ENCODE data around the gene PLSCR4. TPM values are rescaled to one million over a fixed set of nuclear protein-coding genes. Genes with fewer than 3 reads are reported as not detected.
"Not testable (repeated sequence)": the region's sequence is repeated elsewhere in the genome, so short reads cannot be mapped to it uniquely, and the experiment has no call there.

The PLSCR4 gene, protein sequence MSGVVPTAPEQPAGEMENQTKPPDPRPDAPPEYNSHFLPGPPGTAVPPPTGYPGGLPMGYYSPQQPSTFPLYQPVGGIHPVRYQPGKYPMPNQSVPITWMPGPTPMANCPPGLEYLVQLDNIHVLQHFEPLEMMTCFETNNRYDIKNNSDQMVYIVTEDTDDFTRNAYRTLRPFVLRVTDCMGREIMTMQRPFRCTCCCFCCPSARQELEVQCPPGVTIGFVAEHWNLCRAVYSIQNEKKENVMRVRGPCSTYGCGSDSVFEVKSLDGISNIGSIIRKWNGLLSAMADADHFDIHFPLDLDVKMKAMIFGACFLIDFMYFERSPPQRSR
- under 1 TPM in 1 of 2 donors, not detected in 1; 0.78 TPM for total RNA-seq
- total RNA-seq, result 0 reads per million in 2 donors

DNA sequence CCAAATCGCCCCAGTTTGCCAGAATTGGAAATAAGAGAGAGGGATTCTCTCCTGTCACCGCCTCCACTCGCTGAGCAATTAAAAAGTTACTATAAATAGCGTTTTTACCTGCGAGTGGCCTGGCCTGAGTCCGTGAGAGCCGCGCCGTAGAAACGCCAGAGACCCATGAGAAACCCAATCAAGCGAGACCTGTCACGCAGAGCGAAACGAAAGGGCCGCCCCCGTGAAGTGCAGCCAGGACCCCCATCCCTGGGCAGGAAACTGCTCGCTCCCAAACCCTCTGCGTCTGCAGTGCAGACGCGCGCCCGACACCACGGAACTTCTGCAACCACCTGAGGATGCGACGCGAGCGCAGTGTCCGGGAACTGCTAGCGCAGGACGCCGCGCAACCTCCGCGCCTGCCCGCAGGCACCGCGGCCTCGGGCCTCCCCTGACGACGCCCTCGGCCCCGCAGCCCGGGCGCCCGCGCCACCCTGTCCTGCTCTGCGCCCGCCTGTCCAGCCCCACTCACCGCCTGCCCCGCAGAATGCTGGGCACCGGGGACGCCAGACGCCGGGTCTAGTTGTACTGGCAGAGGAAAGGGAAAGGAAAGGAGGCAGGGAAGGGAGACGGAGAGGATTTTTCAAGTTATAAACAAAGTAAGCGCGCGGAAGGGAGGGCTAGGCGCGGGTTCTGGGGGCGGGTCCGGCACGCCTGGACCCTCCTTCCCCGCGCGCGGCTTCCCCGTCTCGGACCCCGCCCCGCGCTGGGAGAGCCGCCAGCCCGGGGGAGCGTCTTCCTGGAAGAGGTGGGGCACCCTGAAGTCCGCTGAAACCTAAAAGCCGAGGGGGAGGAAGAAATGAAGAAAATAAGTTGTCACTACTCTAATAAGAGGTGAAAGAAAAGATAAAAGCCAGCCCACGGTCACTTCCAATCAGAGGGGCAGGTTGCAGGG is at the start of gene PLSCR4:
PLSCR4 (minus strand) TSS at position 657 of the 934 bp plus-strand sequence. CDS start 29,034 bp downstream, outside the sequence.
- peak within 1 kb of the TSS; percentile 78 for H3K4me3 Mint-ChIP-seq
- H3K27ac Mint-ChIP-seq, result no peak within 1 kb of the TSS
- ATAC-seq (peak; percentile 36), DNase-seq (no peak)
- no peaks in the 10 kb centered on the region for H3K9me3 ChIP-seq (ENCODE audit: control insufficient read depth, low read length, poor library complexity, severe bottlenecking)
- peaks cover 10% of the 10 kb centered on the region for H3K4me1 Mint-ChIP-seq
- H3K27me3 Mint-ChIP-seq, result peaks cover 51% of the 10 kb centered on the region
- H3K36me3 Mint-ChIP-seq (ENCODE audit: low read depth), result no peaks in the 10 kb centered on the region

DNA sequence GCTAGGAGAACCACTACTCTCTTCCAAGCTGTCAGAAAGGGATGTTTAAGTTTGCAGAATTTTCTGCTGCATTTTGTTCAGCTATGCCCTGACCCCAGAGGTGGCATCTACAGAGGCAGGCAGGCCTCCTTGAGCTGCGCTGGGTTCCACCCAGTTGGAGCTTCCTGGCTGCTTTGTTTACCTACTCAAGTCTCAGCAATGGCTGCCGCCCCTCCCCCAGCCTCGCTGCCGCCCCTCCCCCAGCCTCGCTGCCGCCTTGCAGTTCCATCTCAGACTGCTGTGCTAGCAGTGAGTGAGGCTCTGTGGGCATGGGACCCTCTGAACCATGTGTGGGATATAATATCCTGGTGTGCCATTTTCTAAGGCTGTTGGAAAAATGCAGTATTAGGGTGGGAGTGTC is 42.5 kb upstream of the PLSCR4 start:
- not testable (repeated sequence) for H3K27ac Mint-ChIP-seq; H3K4me1 Mint-ChIP-seq; ATAC-seq; H3K27me3 Mint-ChIP-seq; H3K4me3 Mint-ChIP-seq; H3K9me3 ChIP-seq (ENCODE audit: control insufficient read depth, low read length, poor library complexity, severe bottlenecking); DNase-seq; H3K36me3 Mint-ChIP-seq (ENCODE audit: low read depth)

DNA sequence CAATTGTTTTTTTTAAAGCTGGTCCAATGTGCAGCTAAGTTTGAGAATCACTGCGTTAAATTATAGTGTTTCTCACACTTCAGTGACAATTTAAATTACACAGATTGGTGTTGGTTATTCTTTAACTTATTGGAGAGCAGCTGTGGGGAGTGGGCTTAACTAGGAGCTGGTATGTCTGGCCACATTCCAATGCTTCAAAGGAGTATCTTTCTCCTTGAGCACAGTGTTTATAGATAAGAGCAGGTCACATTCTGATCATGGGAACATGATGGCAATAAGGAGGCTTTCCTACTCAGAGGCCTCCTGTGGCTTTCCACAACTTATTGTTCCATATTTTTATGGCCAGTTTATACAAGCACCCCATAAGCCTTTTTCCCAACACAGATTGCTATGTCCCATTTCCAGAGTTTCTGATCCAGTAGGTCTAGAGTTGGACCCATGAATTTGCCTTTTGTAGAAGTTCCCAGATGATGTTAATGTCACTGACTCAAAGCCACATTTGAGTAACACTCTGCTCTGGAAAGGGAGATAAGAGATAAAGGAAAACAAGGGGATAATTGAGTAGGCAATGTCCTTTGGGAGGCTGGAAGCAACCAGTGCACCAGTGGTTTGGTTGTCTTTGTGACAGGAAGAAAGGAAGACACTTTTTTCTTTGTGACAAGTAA is 33.0 kb upstream of the PLSCR4 start:
- no peaks in the 10 kb centered on the region for H3K36me3 Mint-ChIP-seq (ENCODE audit: low read depth)
- DNase-seq, result no peak

DNA sequence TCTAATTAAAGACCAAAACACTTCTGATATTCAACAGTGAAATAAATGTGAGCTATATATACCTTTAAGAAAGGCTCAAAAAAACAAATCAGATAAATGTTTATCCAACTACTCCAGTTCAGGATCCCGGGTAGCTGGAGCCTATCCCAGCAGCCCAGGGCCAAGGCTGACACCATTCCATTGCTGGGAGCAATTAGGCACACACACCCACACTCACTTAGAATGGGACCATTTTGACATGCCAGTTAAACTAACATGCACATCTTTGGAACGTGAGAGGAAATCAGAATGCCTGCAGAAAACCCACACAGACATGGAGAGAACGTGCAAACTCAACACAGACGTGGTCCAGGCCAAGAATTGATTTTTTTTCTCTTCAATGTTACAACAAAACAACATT is 30.0 kb upstream of the PLSCR4 start:
- Mint-ChIP-seq H3K4me1 (no peaks in the 10 kb centered on the region), H3K4me3 (no peak overlapping the region), H3K27ac (no peak overlapping the region), H3K36me3 (ENCODE audit: low read depth) (no peaks in the 10 kb centered on the region), H3K27me3 (peaks cover 7% of the 10 kb centered on the region)
- no peak for ATAC-seq
- no peak for DNase-seq
- H3K9me3 ChIP-seq (ENCODE audit: control insufficient read depth, low read length, poor library complexity, severe bottlenecking), result no peaks in the 10 kb centered on the region

More for the DNA sequence above, 33.0 kb upstream of the PLSCR4 start:
- no peak for ATAC-seq
- no peaks in the 10 kb centered on the region for H3K9me3 ChIP-seq (ENCODE audit: control insufficient read depth, low read length, poor library complexity, severe bottlenecking)
- Mint-ChIP-seq H3K27ac (no peak overlapping the region), H3K4me1 (no peaks in the 10 kb centered on the region), H3K27me3 (peaks cover 7% of the 10 kb centered on the region), H3K4me3 (no peak overlapping the region)

DNA sequence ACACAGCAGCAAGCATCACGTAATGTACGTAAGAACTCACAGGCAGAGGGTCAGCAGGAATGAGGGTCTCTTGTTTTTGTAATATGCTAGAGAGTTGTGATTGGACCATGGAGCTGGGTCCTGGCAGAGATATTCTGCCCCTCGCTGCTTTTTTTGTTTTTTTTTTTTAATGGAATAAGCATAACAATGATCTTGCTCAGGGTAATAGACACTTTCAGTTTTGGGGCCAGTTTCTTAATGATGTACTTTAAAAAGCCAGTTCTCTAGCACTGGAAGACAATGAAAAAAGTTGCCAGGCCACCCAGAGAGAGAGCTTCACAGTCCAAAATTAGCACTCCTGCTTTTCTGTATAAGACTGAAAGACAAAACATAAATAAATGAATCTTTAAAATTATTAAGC is 29.0 kb upstream of the PLSCR4 start:
- Mint-ChIP-seq H3K4me1 (no peaks in the 10 kb centered on the region), H3K27me3 (peaks cover 7% of the 10 kb centered on the region), H3K4me3 (no peak overlapping the region), H3K36me3 (ENCODE audit: low read depth) (no peaks in the 10 kb centered on the region), H3K27ac (no peak overlapping the region)
- DNase-seq (no peak), ATAC-seq (no peak)
- no peaks in the 10 kb centered on the region for H3K9me3 ChIP-seq (ENCODE audit: control insufficient read depth, low read length, poor library complexity, severe bottlenecking)

DNA sequence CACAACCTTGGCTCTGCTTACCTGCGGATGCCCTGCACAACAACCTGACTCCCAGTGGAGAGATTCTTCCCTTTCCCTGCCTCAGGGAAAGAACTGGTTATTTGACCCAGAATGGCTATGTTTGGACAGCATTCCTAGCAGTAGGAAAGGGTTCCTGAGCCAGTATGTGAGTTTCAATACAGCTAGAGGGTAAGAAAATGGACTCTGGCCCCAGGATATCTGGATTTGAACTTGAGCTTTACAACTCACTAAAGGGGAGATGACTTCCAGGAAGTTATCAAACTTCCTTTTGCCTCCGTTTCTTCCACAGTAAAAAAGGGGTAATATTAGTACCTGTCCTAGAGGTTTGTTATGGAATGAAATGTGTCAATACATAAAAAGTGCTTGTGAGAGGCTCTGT is 28.1 kb upstream of the PLSCR4 start:
- DNase-seq, result no peak
- no peak for ATAC-seq
- no peak overlapping the region for H3K4me3 Mint-ChIP-seq
- no peaks in the 10 kb centered on the region for H3K4me1 Mint-ChIP-seq
- H3K9me3 ChIP-seq (ENCODE audit: control insufficient read depth, low read length, poor library complexity, severe bottlenecking), result no peaks in the 10 kb centered on the region
- peaks cover 7% of the 10 kb centered on the region for H3K27me3 Mint-ChIP-seq
- no peak overlapping the region for H3K27ac Mint-ChIP-seq
- H3K36me3 Mint-ChIP-seq (ENCODE audit: low read depth), result no peaks in the 10 kb centered on the region

DNA sequence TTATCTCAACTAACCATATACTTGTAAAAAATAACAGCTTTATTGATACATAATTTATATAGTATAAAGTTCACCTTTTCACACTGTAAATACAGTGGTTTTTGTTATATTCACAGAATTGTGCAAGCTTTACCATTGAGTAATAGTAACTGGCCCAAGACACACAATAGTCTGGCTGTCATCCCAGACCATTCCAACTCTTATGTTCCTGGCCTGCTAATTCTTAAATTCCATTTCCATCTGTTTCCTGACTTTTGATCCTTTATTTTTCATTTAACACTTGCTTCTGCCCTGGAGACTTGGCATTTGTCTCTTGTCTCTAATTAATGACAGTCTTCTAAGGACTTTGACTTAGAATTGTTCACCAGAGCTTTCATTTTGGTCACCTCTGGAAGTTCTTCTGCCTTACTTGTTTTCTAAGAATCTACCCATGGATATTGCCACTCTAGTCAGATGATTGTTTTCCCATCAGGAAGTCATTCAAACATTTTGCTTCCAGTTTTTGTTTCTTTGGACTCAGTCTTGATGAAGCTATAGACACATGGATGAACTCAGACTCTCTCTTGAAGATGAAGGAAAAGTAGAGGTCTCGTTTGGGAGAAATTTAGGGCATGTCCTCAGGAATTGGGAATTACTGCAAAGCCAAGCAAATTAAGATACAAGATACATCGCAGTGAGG is 27.2 kb upstream of the PLSCR4 start:
- DNase-seq, result no peak
- H3K27ac Mint-ChIP-seq, result no peak overlapping the region
- no peak for ATAC-seq
- no peak overlapping the region for H3K4me3 Mint-ChIP-seq
- H3K36me3 Mint-ChIP-seq (ENCODE audit: low read depth), result no peaks in the 10 kb centered on the region
- H3K9me3 ChIP-seq (ENCODE audit: control insufficient read depth, low read length, poor library complexity, severe bottlenecking), result no peaks in the 10 kb centered on the region
- H3K4me1 Mint-ChIP-seq, result no peaks in the 10 kb centered on the region
- H3K27me3 Mint-ChIP-seq, result peaks cover 7% of the 10 kb centered on the region

DNA sequence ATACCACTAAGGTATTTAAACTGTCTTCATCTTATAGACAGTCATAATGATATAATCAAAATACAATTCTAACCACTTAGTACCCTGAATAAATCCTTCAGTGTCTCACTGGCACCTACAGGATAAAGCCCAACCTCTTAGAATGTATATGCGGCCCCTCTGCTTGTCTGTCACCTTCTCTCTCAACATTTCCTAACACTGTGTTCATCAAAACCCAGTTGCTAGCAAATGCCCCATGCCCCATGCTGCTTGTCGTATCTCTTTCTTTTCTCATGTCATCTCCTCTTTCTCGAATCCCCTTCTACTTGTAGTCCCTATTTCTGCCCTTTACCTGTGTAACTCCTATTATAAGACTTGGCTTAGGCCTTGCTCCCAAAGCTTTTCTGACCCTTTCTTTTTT is 24.6 kb upstream of the PLSCR4 start:
- ATAC-seq (no peak), DNase-seq (no peak)
- Mint-ChIP-seq H3K27ac (no peak overlapping the region), H3K36me3 (ENCODE audit: low read depth) (no peaks in the 10 kb centered on the region), H3K4me3 (no peak overlapping the region), H3K4me1 (no peaks in the 10 kb centered on the region), H3K27me3 (peaks cover 7% of the 10 kb centered on the region)
- no peaks in the 10 kb centered on the region for H3K9me3 ChIP-seq (ENCODE audit: control insufficient read depth, low read length, poor library complexity, severe bottlenecking)

DNA sequence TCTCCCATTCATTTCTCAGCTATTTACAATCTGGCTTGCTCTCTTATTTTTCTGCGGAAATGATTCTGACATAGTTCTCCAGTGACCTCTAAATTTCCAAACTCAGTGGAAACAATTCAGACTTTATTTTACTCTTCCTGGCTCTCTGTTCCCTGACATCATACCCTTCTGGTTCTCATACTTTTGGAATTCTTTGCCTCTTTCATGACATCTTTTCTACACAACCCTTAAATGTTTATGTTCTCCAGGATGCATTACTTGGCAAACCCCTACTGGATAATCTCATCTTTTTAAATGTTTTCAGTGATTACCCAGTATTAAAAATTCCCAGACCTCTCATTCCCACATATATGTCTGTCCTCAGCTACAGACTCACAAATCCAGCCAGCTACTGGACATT is 23.9 kb upstream of the PLSCR4 start:
- ATAC-seq, result no peak
- Mint-ChIP-seq H3K36me3 (ENCODE audit: low read depth) (no peaks in the 10 kb centered on the region), H3K27ac (no peak overlapping the region)

DNA sequence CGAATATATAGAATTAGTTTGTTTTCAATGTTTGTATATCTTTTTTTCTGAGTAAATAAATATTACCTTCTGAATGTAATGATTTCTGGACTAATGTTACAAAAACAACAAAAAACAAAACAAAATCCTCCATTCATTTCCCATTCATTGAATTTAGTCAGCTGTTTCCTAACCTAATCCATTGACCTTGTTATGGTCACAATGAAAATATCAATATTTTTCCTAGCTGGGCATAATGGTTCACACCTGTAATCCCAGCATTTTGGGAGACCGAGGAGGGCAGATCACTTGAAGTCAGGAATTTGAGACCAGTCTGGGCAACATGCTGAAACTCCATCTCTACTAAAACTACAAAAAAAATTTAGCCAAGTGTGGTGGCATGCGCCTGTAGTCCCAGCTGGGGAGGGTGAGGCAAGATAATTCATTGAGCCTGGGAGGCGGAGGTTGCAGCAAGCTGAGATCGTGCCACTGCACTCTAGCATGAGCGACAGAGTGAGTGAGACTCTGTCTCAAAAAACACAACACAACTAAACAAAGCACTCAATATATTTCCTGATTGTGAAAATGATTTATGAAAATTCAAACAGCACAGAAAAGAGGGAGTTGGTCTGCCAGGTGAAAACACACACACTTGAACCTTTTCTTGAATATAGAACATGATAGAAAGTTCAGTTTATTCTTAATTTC is 23.0 kb upstream of the PLSCR4 start:
- no peak overlapping the region for H3K27ac Mint-ChIP-seq
- no peaks in the 10 kb centered on the region for H3K9me3 ChIP-seq (ENCODE audit: control insufficient read depth, low read length, poor library complexity, severe bottlenecking)
- no peaks in the 10 kb centered on the region for H3K4me1 Mint-ChIP-seq
- no peak overlapping the region for H3K4me3 Mint-ChIP-seq
- H3K36me3 Mint-ChIP-seq (ENCODE audit: low read depth), result no peaks in the 10 kb centered on the region
- no peaks in the 10 kb centered on the region for H3K27me3 Mint-ChIP-seq
- DNase-seq, result no peak
- ATAC-seq, result no peak

More for the DNA sequence above, 23.9 kb upstream of the PLSCR4 start:
- H3K9me3 ChIP-seq (ENCODE audit: control insufficient read depth, low read length, poor library complexity, severe bottlenecking), result no peaks in the 10 kb centered on the region
- DNase-seq, result no peak
- no peaks in the 10 kb centered on the region for H3K4me1 Mint-ChIP-seq
- no peak overlapping the region for H3K4me3 Mint-ChIP-seq
- peaks cover 7% of the 10 kb centered on the region for H3K27me3 Mint-ChIP-seq

DNA sequence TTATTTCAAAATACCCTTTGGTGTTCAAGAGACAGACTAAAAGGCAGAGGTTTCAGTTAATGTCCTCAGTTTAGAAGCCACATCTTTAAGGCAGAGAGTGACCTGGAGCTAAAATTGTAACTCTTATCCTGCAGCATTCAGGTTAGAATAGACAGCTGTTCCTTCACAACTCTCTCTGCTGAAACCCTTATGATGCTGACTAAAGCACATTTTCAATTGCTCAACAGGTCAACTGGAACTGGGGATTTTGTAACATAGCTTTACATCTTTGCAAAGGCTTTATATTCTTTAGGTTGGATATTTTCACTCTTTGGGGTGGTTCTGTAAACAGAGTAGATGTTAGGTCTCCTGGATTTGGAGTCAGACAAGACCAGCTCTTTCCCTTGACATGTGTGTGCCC is 20.3 kb upstream of the PLSCR4 start:
- Mint-ChIP-seq H3K27ac (no peak overlapping the region), H3K4me1 (no peaks in the 10 kb centered on the region), H3K27me3 (no peaks in the 10 kb centered on the region), H3K4me3 (no peak overlapping the region), H3K36me3 (ENCODE audit: low read depth) (no peaks in the 10 kb centered on the region)
- H3K9me3 ChIP-seq (ENCODE audit: control insufficient read depth, low read length, poor library complexity, severe bottlenecking), result no peaks in the 10 kb centered on the region
- ATAC-seq, result no peak
- no peak for DNase-seq

DNA sequence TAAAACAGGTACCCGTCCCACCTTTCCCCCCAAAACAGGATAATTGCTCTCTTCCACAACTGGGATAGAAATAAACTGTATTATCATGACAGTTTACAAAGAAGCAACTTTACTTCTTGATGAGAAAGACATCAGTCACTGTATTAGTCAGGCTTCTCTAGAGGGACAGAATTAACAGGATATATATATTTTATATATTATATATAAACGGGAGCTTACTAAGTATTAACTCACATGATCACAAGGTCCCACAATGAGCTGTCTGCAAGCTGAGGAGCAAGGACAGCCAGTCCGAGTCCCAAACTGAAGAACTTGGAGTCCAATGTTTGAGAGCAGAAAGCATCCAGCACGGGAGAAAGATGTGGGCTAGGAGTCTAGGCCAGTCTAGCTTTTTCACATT is 18.4 kb upstream of the PLSCR4 start:
- no peak overlapping the region for H3K4me3 Mint-ChIP-seq
- H3K27ac Mint-ChIP-seq, result no peak overlapping the region
- DNase-seq (no peak), ATAC-seq (no peak)
- no peaks in the 10 kb centered on the region for H3K9me3 ChIP-seq (ENCODE audit: control insufficient read depth, low read length, poor library complexity, severe bottlenecking)
- H3K27me3 Mint-ChIP-seq, result no peaks in the 10 kb centered on the region
- no peaks in the 10 kb centered on the region for H3K4me1 Mint-ChIP-seq
- H3K36me3 Mint-ChIP-seq (ENCODE audit: low read depth), result no peaks in the 10 kb centered on the region

Data from T-helper 17 cell (primary cell).